ENCODE measurements around the gene TXNRD1.

GRCh38 chr12:104213952-104214351 is 1.6 kb upstream of the TXNRD1 start:
- TF ChIP-seq CTCF (IDR thresholded peaks at IDR 0.05; ENCODE audit: low read depth, low read length, poor library complexity, severe bottlenecking), result no peak
- TF ChIP-seq EZH2phosphoT487 (IDR thresholded peaks at IDR 0.05; ENCODE audit: borderline replicate concordance, low read length), result no peak

All from DOHH2 (cell line).